Loucy (cell line): ENCODE data around the gene SLITRK1.

Experiments used
- H2AFZ ChIP-seq: fragments of 200-600 bp; sonication (generic); 2 replicates; pipeline ENCODE4 v1.6.0; 2016; ENCODE audit warnings: antibody characterized with exemption, mild to moderate bottlenecking, low read length, moderate library complexity
- H3F3A ChIP-seq: fragments of 200-600 bp; 2 replicates; pipeline ENCODE4 v1.6.0; 2016; ENCODE audit warnings: antibody characterized with exemption, low read depth, mild to moderate bottlenecking
- H3K27me3 ChIP-seq: fragments of 200-600 bp; sonication (generic); 2 replicates; pipeline ENCODE4 v1.6.1; 2014; ENCODE audit warnings: low read length, mild to moderate bottlenecking; ENCODE audit not compliant: insufficient read depth, poor library complexity, severe bottlenecking
- H3K36me3 ChIP-seq: fragments of 200-600 bp; sonication (generic); 2 replicates; pipeline ENCODE4 v1.6.1; 2016; ENCODE audit warnings: low read length; ENCODE audit not compliant: insufficient read depth
- H3K4me1 ChIP-seq: fragments of 200-600 bp; sonication (generic); 2 replicates; pipeline ENCODE4 v1.5.1; 2014; ENCODE audit warnings: low read length, mild to moderate bottlenecking; ENCODE audit not compliant: insufficient read depth, poor library complexity, severe bottlenecking
- H3K4me2 ChIP-seq: fragments of 200-600 bp; sonication (generic); 2 replicates; pipeline ENCODE4 v1.6.0; 2014; ENCODE audit warnings: antibody characterized with exemption, low read length, low read depth, mild to moderate bottlenecking; ENCODE audit not compliant: poor library complexity, severe bottlenecking
- H3K4me3 ChIP-seq: fragments of 200-600 bp; sonication (generic); 2 replicates; pipeline ENCODE4 v1.5.1; 2014; ENCODE audit warnings: low read length, mild to moderate bottlenecking, mixed read lengths; ENCODE audit not compliant: poor library complexity, severe bottlenecking
- H3K79me2 ChIP-seq: fragments of 200-600 bp; sonication (generic); 2 replicates; pipeline ENCODE4 v1.6.1; 2014; ENCODE audit warnings: low read length; ENCODE audit not compliant: insufficient read depth
- H3K9ac ChIP-seq: fragments of 200-600 bp; sonication (generic); 2 replicates; pipeline ENCODE4 v1.6.0; 2014; ENCODE audit warnings: mild to moderate bottlenecking, low read depth, low read length, moderate library complexity; ENCODE audit not compliant: poor library complexity, severe bottlenecking
- H3K9me2 ChIP-seq: fragments of 200-600 bp; sonication (generic); replicated peaks from 2 replicates; pipeline ENCODE4 v1.6.1; 2016; ENCODE audit warnings: low read depth, low read length, mixed read lengths
- H3K9me3 ChIP-seq: fragments of 200-600 bp; sonication (generic); 2 replicates; pipeline ENCODE4 v1.6.1; 2014; ENCODE audit warnings: mild to moderate bottlenecking, antibody characterized with exemption, low read length, low read depth; ENCODE audit not compliant: insufficient read depth
- H4K20me1 ChIP-seq: fragments of 200-600 bp; sonication (generic); 2 replicates; pipeline ENCODE4 v1.6.0; 2014; ENCODE audit warnings: antibody characterized with exemption, low read length, mild to moderate bottlenecking; ENCODE audit not compliant: insufficient read depth, poor library complexity, severe bottlenecking
- EZH2phosphoT487 ChIP-seq: fragments of 200-600 bp; IDR thresholded peaks from 2 replicates; pipeline ENCODE4 v1.6.1; 2018; ENCODE audit warnings: antibody characterized with exemption, mild to moderate bottlenecking, moderate library complexity, borderline replicate concordance
- TF ChIP-seq, protein P1 (sequence below): fragments of 200-600 bp; sonication (generic); conservative IDR thresholded peaks from 2 replicates; pipeline ENCODE4 v1.5.1; 2014; ENCODE audit warnings: mild to moderate bottlenecking, antibody characterized with exemption, low read length

The SLITRK1 gene

DNA sequence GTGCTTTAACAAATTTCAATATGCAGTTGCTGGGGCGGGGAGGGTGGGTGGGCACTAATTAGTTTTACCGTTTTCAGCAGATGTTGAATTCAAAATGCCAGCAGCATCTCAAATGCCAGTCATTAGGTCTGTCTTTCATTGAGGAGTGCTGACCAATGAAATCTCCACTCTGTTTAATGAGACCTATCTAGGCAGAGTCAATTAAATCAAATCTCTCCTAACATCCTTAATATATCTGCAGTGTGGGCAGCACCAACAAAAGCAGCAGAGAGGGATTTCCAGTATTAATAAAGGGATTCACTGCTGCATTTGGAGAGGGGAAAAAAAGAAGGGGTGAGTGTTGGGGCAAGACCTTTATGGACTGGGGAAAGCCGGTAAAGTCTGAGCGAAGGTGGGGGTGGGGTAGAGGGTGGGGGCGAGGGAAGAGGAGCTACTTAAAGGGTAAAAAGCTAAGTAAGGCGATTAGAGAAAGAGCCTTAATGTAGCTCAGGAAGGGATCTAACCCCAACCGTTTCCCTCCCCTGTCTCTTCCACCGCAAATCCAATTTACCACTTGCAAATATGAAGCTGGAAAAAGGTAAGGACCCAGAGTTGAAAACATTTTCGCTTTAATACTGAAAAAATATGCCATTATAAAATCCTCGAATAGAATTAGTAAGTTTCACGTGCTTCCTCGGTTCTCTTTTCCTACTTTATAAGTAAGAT, 4.5 kb downstream of the SLITRK1 start:
- no peaks in the 10 kb centered on the region for H4K20me1 ChIP-seq
- no peaks in the 10 kb centered on the region for H3K36me3 ChIP-seq
- no peaks in the 10 kb centered on the region for H3K9me2 ChIP-seq
- no peaks in the 10 kb centered on the region for H3F3A ChIP-seq
- no peak overlapping the region for H3K4me2 ChIP-seq
- H3K79me2 ChIP-seq: no peaks in the 10 kb centered on the region
- no peaks in the 10 kb centered on the region for H3K27me3 ChIP-seq
- H3K4me3 ChIP-seq: no peak overlapping the region
- TF ChIP-seq, protein P1, sequence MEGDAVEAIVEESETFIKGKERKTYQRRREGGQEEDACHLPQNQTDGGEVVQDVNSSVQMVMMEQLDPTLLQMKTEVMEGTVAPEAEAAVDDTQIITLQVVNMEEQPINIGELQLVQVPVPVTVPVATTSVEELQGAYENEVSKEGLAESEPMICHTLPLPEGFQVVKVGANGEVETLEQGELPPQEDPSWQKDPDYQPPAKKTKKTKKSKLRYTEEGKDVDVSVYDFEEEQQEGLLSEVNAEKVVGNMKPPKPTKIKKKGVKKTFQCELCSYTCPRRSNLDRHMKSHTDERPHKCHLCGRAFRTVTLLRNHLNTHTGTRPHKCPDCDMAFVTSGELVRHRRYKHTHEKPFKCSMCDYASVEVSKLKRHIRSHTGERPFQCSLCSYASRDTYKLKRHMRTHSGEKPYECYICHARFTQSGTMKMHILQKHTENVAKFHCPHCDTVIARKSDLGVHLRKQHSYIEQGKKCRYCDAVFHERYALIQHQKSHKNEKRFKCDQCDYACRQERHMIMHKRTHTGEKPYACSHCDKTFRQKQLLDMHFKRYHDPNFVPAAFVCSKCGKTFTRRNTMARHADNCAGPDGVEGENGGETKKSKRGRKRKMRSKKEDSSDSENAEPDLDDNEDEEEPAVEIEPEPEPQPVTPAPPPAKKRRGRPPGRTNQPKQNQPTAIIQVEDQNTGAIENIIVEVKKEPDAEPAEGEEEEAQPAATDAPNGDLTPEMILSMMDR: no peak
- TF ChIP-seq EZH2phosphoT487: no peak
- H2AFZ ChIP-seq: no peak overlapping the region
- no peak overlapping the region for H3K9ac ChIP-seq
- H3K4me1 ChIP-seq: no peaks in the 10 kb centered on the region
- no peaks in the 10 kb centered on the region for H3K9me3 ChIP-seq

DNA sequence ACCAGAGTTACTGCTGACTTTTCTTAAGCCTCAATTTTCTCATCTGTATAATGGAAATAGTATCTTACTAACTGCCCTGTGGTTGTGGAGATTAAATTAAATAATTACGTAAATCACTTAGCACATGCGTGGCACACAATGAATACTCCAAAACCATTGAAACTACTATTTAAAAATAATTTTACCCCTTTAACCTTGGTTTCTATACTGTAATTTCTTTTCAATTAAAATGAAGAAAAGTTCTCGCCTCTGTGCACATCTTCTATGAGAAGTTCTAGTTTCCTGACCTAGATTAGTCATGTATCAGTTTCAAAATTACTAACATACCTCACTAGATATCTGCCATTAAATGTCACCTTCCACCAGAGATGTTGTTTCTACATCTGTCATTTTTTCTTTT, 5.7 kb downstream of the SLITRK1 start:
- Histone ChIP-seq H3K9me3 (no peaks in the 10 kb centered on the region), H3K4me3 (no peak overlapping the region), H3K4me1 (no peaks in the 10 kb centered on the region), H3K4me2 (no peak overlapping the region), H3K36me3 (no peaks in the 10 kb centered on the region), H2AFZ (no peak overlapping the region), H3F3A (no peaks in the 10 kb centered on the region), H3K9me2 (no peaks in the 10 kb centered on the region), H3K79me2 (no peaks in the 10 kb centered on the region), H3K27me3 (no peaks in the 10 kb centered on the region), H4K20me1 (no peaks in the 10 kb centered on the region), H3K9ac (no peak overlapping the region)
- TF ChIP-seq EZH2phosphoT487: no peak
- TF ChIP-seq, protein P1: no peak

DNA sequence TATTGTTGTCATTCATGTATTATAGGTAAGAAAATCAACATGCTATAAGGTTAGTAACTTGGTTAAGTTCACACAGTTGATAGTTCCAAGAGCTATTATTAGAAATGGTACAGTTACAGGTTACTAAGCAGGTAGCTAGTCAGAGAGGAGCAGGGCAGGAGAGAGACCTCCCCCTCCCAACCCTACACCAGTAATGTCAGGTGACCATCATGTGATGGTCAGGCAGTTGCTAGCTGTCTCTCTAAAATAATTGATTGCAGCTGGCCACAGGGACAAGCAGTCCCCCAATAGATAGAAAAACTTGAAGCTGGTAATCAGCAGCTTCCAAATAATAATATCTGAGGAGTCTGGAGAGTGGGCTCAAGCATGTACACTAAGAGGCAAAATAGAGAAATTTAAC, 14.6 kb downstream of the SLITRK1 start:
- H3K9ac ChIP-seq: no peak overlapping the region
- H2AFZ ChIP-seq: no peak overlapping the region
- no peaks in the 10 kb centered on the region for H3K9me3 ChIP-seq
- H3K79me2 ChIP-seq: no peaks in the 10 kb centered on the region
- no peak overlapping the region for H3K4me3 ChIP-seq
- no peaks in the 10 kb centered on the region for H3K27me3 ChIP-seq
- H3K9me2 ChIP-seq: no peaks in the 10 kb centered on the region
- no peak overlapping the region for H3K4me2 ChIP-seq
- H3K4me1 ChIP-seq: no peaks in the 10 kb centered on the region
- no peak for TF ChIP-seq EZH2phosphoT487
- TF ChIP-seq, protein P1: no peak
- H3K36me3 ChIP-seq: no peaks in the 10 kb centered on the region
- H3F3A ChIP-seq: no peaks in the 10 kb centered on the region
- H4K20me1 ChIP-seq: no peaks in the 10 kb centered on the region
